ENCODE results near the gene FYN. TPM values are rescaled to one million over a fixed set of nuclear protein-coding genes. Genes with fewer than 3 reads are reported as not detected.

FYN gene
- total and polyA plus RNA-seq, 10 of the 15 experiments (the other 5 are each of a cell fraction or from before 2014, with no cell fraction given), result 51.4 to 247 (median 138) TPM

DNA sequence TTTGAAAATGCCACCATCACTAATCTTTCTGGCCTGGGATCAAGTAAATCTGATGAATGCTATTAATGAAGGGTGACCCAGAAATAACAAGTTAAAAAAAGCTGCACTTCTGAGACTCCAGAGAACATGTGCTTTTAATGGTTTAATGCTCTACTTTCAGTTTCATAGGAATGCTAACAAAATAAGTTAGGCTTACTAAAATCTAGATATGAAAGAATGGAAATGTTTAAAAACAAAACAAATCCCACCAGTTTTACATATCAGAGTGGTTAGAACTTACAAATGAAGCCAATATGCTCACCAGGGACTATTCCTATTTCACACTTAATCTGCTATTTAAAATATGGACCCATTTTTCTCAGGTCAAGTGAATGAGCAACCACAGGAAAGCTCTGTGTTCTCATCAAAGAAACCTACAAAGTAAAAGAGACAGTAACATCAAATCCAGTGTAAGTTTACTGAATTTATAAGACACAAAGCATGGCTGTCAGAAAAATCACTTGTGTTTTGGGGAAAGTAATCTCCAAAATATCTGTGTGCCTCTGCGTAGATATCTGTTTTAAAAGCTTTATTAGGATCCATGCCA lies 40.3 kb downstream of the FYN start (continued):
- TF ChIP-seq, protein P1, sequence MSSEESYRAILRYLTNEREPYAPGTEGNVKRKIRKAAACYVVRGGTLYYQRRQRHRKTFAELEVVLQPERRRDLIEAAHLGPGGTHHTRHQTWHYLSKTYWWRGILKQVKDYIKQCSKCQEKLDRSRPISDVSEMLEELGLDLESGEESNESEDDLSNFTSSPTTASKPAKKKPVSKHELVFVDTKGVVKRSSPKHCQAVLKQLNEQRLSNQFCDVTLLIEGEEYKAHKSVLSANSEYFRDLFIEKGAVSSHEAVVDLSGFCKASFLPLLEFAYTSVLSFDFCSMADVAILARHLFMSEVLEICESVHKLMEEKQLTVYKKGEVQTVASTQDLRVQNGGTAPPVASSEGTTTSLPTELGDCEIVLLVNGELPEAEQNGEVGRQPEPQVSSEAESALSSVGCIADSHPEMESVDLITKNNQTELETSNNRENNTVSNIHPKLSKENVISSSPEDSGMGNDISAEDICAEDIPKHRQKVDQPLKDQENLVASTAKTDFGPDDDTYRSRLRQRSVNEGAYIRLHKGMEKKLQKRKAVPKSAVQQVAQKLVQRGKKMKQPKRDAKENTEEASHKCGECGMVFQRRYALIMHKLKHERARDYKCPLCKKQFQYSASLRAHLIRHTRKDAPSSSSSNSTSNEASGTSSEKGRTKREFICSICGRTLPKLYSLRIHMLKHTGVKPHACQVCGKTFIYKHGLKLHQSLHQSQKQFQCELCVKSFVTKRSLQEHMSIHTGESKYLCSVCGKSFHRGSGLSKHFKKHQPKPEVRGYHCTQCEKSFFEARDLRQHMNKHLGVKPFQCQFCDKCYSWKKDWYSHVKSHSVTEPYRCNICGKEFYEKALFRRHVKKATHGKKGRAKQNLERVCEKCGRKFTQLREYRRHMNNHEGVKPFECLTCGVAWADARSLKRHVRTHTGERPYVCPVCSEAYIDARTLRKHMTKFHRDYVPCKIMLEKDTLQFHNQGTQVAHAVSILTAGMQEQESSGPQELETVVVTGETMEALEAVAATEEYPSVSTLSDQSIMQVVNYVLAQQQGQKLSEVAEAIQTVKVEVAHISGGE (CRISPR knock-in tag; IDR thresholded peaks at IDR 0.05), result no peak
- TF ChIP-seq TCF12 (IDR thresholded peaks at IDR 0.05; ENCODE audit: low read depth, low read length), result no peak
- peak; percentile 86; the same call in 1 of the 2 replicates for TF ChIP-seq ZNF217 (IDR thresholded peaks at IDR 0.05)
- no peak for TF ChIP-seq RB1 (IDR thresholded peaks at IDR 0.05; ENCODE audit: borderline replicate concordance)
- TF ChIP-seq SREBF1 (IDR thresholded peaks at IDR 0.05; ENCODE audit: low read length), result no peak
- no peak for TF ChIP-seq PML (IDR thresholded peaks at IDR 0.05; ENCODE audit: low read length)
- TF ChIP-seq ZNF274 (IDR thresholded peaks at IDR 0.05; ENCODE audit: insufficient read depth, insufficient read length), result no peak
- TF ChIP-seq WRNIP1 (IDR thresholded peaks at IDR 0.05; ENCODE audit: borderline replicate concordance, low read depth, low read length), result no peak
- TF ChIP-seq BCL11A (IDR thresholded peaks at IDR 0.05; ENCODE audit: low read depth, low read length), result no peak
- peak; percentile 55; the same call in 1 of the 2 replicates for TF ChIP-seq CREM (IDR thresholded peaks at IDR 0.05; ENCODE audit: low read depth)
- TF ChIP-seq, protein P2, sequence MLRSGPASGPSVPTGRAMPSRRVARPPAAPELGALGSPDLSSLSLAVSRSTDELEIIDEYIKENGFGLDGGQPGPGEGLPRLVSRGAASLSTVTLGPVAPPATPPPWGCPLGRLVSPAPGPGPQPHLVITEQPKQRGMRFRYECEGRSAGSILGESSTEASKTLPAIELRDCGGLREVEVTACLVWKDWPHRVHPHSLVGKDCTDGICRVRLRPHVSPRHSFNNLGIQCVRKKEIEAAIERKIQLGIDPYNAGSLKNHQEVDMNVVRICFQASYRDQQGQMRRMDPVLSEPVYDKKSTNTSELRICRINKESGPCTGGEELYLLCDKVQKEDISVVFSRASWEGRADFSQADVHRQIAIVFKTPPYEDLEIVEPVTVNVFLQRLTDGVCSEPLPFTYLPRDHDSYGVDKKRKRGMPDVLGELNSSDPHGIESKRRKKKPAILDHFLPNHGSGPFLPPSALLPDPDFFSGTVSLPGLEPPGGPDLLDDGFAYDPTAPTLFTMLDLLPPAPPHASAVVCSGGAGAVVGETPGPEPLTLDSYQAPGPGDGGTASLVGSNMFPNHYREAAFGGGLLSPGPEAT (IDR thresholded peaks at IDR 0.05; ENCODE audit: low read depth), result peak; percentile 77; the same call in 1 of the 2 replicates
- TF ChIP-seq RFX5 (IDR thresholded peaks at IDR 0.05; ENCODE audit: low read depth, low read length), result no peak
- TF ChIP-seq, protein P3, sequence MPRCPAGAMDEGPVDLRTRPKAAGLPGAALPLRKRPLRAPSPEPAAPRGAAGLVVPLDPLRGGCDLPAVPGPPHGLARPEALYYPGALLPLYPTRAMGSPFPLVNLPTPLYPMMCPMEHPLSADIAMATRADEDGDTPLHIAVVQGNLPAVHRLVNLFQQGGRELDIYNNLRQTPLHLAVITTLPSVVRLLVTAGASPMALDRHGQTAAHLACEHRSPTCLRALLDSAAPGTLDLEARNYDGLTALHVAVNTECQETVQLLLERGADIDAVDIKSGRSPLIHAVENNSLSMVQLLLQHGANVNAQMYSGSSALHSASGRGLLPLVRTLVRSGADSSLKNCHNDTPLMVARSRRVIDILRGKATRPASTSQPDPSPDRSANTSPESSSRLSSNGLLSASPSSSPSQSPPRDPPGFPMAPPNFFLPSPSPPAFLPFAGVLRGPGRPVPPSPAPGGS (IDR thresholded peaks at IDR 0.05; ENCODE audit: borderline replicate concordance, insufficient read depth, low read depth, low read length, poor library complexity, severe bottlenecking), result no peak
- no peak for TF ChIP-seq CBX5 (IDR thresholded peaks at IDR 0.05; ENCODE audit: low read depth)
- TF ChIP-seq PAX5 (IDR thresholded peaks at IDR 0.05; ENCODE audit: borderline replicate concordance, low read depth, low read length), result no peak
- no peak for TF ChIP-seq NFXL1 (IDR thresholded peaks at IDR 0.05; ENCODE audit: borderline replicate concordance)
- TF ChIP-seq PAX8 (IDR thresholded peaks at IDR 0.05), result no peak
- TF ChIP-seq NFIC (IDR thresholded peaks at IDR 0.05; ENCODE audit: low read depth, low read length), result peak; percentile 94
- TF ChIP-seq KAT2A (conservative IDR thresholded peaks at IDR 0.05; ENCODE audit: control insufficient read depth, low read depth, low read length), result no peak
- TF ChIP-seq, protein P4, sequence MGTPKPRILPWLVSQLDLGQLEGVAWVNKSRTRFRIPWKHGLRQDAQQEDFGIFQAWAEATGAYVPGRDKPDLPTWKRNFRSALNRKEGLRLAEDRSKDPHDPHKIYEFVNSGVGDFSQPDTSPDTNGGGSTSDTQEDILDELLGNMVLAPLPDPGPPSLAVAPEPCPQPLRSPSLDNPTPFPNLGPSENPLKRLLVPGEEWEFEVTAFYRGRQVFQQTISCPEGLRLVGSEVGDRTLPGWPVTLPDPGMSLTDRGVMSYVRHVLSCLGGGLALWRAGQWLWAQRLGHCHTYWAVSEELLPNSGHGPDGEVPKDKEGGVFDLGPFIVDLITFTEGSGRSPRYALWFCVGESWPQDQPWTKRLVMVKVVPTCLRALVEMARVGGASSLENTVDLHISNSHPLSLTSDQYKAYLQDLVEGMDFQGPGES (IDR thresholded peaks at IDR 0.05), result no peak
- no peak for TF ChIP-seq EZH2 (IDR thresholded peaks at IDR 0.05; ENCODE audit: borderline replicate concordance, control insufficient read depth, low read depth, low read length)
- no peak for TF ChIP-seq YY1 (IDR thresholded peaks at IDR 0.05; ENCODE audit: low read depth, low read length)
- TF ChIP-seq, protein P5, sequence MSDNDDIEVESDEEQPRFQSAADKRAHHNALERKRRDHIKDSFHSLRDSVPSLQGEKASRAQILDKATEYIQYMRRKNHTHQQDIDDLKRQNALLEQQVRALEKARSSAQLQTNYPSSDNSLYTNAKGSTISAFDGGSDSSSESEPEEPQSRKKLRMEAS (IDR thresholded peaks at IDR 0.05; ENCODE audit: low read depth, low read length), result no peak
- no peak for TF ChIP-seq TBL1XR1 (IDR thresholded peaks at IDR 0.05; ENCODE audit: low read depth, low read length)
- peak; percentile 72 for TF ChIP-seq MEF2A (IDR thresholded peaks at IDR 0.05; ENCODE audit: insufficient read depth, low read depth, low read length)
